RPMI7951 (cell line): ENCODE results near the gene CPT1C. TPM values are rescaled to one million over a fixed set of nuclear protein-coding genes. Genes with fewer than 3 reads are reported as not detected.
A peak's percentile ranks its signal among the peaks of the same experiment; 100 is the strongest.

Experiments used
- DNase-seq: peaks from one replicate; pipeline ENCODE4 v3.0.0-alpha.2; 2012; ENCODE audit warnings: low read depth
- total RNA-seq: library from RNA; depleted of rRNA; stranded (reverse); fragments of >200 nt; shearing (Covaris generic); gene quantifications from 2 replicates; pipeline ENCODE4 v1.2.3, GENCODE V29; 2014

The CPT1C gene
- total RNA-seq, 1 experiment from 2014 or later, result 18.3 TPM

- DNase-seq, result no peak
Measured at GRCh38 chr19:49681830-49682229, 9.1 kb upstream of the CPT1C start.

DNA sequence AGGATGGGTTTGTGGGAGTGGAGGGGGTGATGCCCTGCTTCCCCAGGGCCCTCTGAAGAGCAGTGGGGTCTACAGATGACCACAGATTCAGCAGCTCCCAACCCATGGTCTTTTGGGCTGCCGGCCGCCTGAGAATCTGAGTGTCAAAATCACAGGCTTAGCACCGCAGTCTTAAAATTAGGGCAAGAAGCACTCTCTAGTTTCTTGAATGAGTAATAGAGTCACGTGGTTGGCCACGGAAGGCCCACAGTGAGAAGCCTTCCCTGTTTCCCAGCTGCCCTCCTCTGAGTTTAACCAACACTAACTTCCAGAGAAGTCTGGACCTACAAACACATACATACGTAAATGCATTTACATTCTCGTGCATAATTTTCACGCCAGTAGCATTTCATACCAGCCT is 8.6 kb upstream of the CPT1C start:
- DNase-seq, result peak; percentile 50

- DNase-seq, result no peak
Measured at GRCh38 chr19:49683814-49684250, 7.1 kb upstream of the CPT1C start.

GRCh38 chr19:49684251-49684982 is 6.5 kb upstream of the CPT1C start:
- DNase-seq, result no peak

DNA sequence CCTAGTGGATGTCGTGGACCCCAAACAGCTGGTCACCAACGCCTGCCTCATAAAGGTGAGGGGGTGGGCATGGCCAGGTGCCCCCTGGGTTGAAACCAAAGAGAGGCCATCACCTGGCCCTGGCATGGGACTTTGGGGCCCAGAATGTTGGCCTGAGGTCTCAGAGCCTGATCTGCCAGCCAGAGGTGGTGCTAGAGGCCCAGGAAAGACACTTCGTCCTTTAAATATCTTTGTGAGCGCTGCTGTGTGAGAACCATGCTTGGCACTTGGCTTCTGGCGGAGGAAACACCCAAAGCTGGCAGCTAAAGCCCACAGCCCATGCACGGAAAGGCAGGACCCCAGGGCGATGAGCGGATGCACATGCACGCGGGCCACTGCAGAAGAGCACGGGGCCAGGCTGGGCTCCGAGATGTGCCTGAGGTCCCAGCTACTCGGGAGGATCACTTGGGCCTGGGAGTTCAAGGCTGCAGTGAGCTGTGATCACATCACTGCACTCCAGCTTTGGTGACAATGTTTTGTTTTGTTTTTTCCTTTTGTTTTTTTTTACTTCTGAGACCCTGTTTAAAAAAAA is 5.8 kb upstream of the CPT1C start:
- DNase-seq, result no peak

DNA sequence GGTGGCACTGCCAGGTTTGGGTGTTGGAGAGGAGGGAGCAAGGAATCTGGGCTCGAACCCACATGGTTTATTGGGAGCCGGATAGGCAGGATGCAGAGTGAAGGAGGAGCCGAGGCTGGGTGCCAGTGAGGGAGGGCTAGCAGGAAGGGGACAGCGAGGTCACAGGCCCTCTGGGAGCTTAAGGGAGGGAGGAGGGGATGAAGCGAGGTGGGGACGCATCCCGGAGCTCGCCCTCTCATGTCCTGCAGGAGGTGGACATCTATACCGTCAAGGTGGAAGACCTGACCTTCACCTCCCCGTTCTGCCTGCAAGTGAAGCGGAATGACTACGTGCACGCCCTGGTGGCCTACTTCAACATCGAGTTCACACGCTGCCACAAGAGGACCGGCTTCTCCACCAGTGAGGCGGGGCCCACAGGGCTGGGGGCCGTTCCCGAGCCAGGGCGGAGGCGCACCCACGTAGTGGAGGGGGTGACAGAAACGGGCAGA is 5.0 kb upstream of the CPT1C start:
- no peak for DNase-seq

- DNase-seq, result no peak
Measured at GRCh38 chr19:49686503-49687088, 4.3 kb upstream of the CPT1C start.

DNA sequence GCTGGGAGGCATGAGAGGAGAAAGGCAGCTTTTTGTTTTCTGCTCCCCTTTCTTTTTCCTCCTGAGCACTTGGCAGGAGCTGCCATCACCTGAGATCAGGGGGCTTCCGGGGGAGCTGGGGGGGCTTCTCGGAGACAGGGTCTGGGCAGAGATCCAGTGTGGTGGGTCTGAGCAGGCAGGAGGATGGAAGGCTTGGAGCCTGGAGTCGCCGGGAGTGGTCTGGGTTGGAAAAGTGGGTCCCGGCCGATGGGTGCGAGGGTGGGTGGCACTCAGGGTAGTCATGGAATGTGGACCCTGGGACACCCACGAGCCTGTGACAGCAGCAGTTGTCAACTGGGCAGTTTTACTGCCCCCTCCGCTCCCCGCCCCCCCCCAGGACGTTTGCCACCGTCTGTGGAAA is 3.8 kb upstream of the CPT1C start:
- DNase-seq, result no peak

DNA sequence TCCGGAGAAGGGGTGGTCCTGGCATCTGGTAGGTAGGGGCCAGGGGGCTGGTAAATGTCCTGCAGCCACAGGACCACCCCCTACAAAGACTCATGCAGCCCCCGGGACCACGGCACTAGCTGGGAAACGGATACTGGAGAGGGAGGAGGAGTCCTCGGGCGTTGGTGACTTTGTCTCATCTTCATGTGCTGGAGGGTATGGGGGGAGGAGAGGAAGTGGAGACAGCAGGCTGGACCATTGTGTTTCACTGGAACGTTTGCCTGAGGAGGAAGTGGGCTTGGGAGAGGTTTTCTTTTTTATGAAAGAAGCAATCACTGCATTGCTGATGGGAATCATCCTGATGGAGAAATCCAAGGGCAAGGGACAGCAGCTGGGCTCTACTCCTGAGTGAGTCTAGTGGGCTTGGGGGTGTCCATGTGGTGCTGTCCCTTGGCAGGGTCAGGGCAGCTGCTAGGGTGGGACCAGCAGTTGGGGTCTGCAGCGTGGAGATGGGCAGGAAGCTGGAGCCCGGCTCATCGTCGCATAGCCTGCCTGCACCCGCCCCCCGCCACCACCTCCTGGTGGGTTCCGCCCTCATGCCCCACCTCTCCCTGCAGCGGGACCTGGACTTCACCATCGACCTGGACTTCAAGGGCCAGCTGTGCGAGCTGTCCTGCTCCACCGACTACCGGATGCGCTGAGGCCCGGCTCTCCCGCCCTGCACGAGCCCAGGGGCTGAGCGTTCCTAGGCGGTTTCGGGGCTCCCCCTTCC is 3.2 kb upstream of the CPT1C start:
- no peak for DNase-seq

GRCh38 chr19:49688531-49689132 is 2.3 kb upstream of the CPT1C start:
- DNase-seq, result no peak

DNA sequence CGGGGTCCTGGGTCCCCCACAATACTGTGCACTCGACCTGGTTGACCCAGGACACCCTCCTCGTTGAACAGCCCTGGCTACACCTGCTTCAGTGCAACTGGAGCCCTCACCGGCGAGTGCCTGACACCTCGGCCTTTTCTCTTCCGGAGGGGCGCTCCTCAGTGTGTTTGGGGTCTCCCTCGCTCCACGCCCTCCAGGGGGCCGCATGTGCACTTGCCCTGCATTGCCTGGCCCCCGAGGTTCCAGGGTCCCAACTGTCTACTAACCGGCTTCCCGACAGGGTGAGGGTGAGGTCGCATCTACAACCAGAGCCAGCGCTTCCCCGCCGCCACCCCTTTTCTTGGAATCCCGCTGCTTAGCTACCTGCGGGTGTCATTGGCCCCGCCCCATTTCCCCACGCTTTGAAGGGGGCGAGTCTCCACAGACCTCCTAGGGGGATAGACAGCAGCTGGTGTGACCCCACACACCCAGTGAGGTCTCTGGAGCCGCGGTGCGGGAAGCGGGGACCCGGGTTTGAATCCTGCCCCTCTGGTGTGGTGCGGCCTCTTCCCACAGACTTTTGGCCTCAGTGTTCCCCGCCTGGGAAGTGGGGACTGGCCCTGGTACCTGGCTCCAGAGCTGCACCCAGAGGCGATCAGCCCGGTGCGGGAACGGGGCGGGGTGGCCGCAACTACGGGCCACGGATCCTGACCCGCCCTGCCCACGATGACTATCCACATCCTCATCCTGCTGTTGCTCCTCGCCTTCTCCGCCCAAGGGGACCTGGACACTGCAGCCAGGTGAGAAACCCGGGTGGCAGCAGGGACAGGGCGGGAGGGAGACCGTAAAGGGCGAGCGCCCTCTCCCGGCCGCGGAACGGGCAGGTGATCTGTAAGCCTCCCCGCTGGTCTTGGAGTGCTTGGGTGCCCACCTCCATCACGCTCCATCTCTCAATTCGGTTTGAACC is 1.5 kb upstream of the CPT1C start, which contains the start of gene ADM5:
TSS of gene ADM5 (plus strand) at position 462 of the 946 bp plus-strand sequence. CDS start at position 706, 244 bp downstream.
- DNase-seq, result no peak

- no peak for DNase-seq
Measured at GRCh38 chr19:49690079-49690655, 749 bp upstream of the CPT1C start.

DNA sequence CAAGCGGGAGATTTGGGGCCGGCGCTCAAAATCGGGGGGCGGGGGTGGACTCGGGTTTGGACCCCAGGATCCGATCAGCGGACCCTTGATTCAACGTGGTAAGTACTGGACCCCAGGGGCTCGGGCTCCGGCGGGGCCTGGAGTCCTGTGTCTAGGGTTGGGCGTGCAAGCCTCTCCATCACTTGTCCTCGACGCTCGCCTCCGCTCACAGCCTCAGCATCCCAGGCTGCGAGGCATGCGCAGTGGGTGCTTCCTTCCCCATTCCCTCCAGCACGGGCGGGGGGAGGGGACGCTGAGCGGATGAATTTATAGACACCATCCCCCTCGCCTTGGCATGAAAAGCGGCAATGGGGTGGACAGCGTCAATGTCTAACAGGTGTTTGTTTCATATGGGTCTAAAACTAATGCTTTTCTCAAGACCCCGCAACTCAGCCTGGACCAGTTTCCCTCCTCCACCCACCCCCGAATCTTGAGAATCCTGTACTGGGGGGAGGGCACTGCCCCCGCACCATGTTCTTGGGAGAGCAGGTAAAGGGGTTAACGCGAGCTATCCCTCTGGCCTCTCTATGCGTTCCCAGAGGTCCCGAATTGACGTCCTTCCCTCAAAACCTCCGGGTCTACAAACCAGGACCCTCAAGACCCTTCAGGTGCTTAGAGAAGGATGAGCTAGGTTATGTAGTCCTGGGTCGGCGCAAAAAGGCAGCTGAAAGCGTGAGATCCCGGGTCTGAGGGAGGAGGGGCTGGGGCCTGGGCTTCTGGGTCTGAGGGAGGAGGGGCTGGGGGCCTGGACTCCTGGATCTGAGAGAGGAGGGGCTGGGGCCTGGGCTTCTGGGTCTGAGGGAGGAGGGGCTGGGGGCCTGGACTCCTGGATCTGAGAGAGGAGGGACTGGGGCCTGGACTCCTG is 579 bp downstream of the CPT1C start:
- DNase-seq, result peak; percentile 45

DNA sequence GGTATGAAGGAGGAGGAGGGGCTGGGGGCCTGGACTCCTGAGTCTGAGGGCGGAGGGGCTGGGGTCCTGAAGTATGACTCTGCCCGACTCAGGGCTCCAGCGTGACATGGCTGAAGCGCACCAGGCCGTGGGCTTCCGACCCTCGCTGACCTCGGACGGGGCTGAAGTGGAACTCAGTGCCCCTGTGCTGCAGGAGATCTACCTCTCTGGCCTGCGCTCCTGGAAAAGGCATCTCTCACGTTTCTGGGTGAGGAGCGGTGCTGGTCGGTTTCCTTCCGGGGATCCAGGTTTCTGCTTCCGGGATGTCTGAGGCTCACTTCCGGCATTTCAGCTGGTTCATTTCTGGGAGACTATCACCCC is 1.2 kb downstream of the CPT1C start:
- no peak for DNase-seq

- DNase-seq, result no peak
Measured at GRCh38 chr19:49696115-49696514, 5.2 kb downstream of the CPT1C start.

GRCh38 chr19:49696865-49697264 is 5.9 kb downstream of the CPT1C start:
- DNase-seq, result no peak

DNA sequence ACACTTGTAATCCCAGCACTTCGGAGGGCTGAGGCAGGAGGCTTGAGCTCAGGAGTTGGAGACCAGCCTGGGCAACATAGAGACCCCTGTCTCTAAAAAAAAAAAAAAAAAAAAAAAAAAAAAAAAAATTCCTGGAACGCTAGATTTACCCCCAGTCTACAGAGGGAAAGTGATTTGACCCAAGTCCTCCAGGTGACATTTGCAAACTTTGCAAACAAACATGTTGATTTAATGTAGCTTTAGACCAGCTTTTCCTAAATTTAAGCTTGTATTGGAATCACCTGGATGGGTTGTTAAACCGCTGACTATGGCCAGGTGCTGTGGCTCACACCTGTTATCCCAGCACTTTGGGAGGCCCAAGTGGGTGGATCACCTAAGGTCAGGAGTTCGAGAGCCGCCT is 8.4 kb downstream of the CPT1C start:
- DNase-seq, result no peak

DNA sequence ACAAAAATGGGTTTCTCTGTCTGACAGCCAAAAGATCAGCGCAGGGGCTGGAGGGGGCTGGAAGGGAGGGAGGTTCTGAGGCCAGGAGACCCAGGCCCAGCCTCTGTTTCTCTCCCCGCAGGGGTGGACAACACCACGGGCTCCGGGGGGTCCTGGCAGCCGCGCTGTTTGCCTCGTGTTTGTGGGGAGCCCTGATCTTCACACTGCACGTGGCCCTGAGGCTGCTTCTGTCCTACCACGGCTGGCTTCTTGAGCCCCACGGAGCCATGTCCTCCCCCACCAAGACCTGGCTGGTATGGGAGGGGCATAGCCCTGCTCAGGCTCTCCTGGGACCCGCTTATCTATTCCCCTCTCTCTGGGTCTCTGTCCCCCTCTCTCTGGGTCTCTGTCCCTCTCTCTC is 9.6 kb downstream of the CPT1C start:
- DNase-seq, result no peak

- DNase-seq, result no peak
Measured at GRCh38 chr19:49701271-49701786, 10.4 kb downstream of the CPT1C start.
